ENCODE results near the gene C9orf72. TPM values are rescaled to one million over a fixed set of nuclear protein-coding genes. Genes with fewer than 3 reads are reported as not detected.
A peak's percentile ranks its signal among the peaks of the same experiment; 100 is the strongest.

The C9orf72 gene
- total and polyA plus RNA-seq, 2 of the 4 experiments (the other 2 are of a cell fraction), result 2.0 to 3.4 TPM

DNA sequence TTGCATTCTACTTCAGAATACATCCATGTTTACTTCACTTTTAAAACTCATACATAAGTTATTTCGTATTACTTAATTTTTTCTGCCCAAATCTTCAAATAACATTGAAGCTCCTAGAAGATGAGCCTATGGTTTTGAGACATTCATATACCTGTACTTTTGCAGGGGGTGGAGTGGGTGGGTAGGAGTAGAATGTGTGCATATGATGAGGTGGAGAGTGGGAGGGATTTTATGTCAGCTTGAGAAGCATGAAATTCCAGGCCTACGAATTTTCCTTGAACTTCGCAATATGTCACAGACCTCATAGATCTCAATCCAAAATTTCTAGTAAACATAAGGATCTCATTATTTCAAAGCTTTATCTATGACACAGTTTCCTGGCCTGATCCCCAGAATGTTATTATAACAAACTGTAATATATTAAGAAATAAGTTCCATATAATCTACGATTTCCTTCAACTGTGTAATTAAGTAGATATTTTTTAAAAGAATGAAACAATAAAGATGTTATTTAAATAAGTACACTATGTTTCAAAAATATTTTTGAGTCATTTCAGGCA lies 24.0 kb downstream of the C9orf72 start:
- Histone ChIP-seq H2BK120ac (ENCODE audit: low read depth, low read length) (no peak overlapping the region), H2AK5ac (ENCODE audit: low read depth, low read length) (no peak overlapping the region), H2AK9ac (replicated peaks; ENCODE audit: low read depth, low read length, poor library complexity) (no peak overlapping the region), H3K36me3 (ENCODE audit: control insufficient read depth, insufficient read depth, low read length) (no peaks in the 10 kb centered on the region; the same call in 1 of the 2 replicates), H4K8ac (ENCODE audit: low read depth in 2 of 2, low read length in 2 of 2) (no peak overlapping the region), H3K56ac (ENCODE audit: extremely low read depth, insufficient read depth, low read length) (no peak overlapping the region), H3K79me1 (ENCODE audit: low read depth in 1 of 2, low read length in 2 of 2) (no peaks in the 10 kb centered on the region), H3K27ac (ENCODE audit: insufficient read depth, low read length) (no peak overlapping the region), H2BK20ac (ENCODE audit: low read depth, low read length) (no peak overlapping the region), H3K4me2 (ENCODE audit: low read depth, low read length) (no peak overlapping the region; the same call in 1 of the 2 replicates), H3K14ac (replicated peaks; ENCODE audit: low read depth, low read length) (no peak overlapping the region), H3K9me1 (ENCODE audit: insufficient read depth, low read length) (no peaks in the 10 kb centered on the region), H4K20me1 (ENCODE audit: insufficient read depth, low read length) (no peaks in the 10 kb centered on the region), H4K5ac (ENCODE audit: low read depth, low read length) (no peak overlapping the region), H2BK5ac (ENCODE audit: low read depth, low read length, poor library complexity, severe bottlenecking) (no peak overlapping the region), H3K18ac (ENCODE audit: low read depth, low read length) (no peak overlapping the region), H3K9ac (ENCODE audit: low read depth, low read length) (no peak overlapping the region), H3K4me3 (ENCODE audit: insufficient read depth, low read depth, low read length) (no peak overlapping the region), H2BK15ac (ENCODE audit: low read depth, low read length) (no peak overlapping the region), H2AFZ (replicated peaks; ENCODE audit: low read length, poor library complexity) (no peak overlapping the region), H3K9me3 (ENCODE audit: control insufficient read depth, insufficient read depth, low read length) (no peaks in the 10 kb centered on the region), H3K27me3 (ENCODE audit: control insufficient read depth, insufficient read depth, low read length) (no peaks in the 10 kb centered on the region), H3K4ac (ENCODE audit: low read depth, low read length) (no peak overlapping the region), H3K23ac (ENCODE audit: low read depth, low read length) (no peak overlapping the region), H3K4me1 (ENCODE audit: control insufficient read depth, insufficient read depth, low read length) (peaks cover 2% of the 10 kb centered on the region; the same call in 1 of the 2 replicates), H4K91ac (ENCODE audit: insufficient read depth, low read depth, low read length) (no peak overlapping the region)
- DNase-seq (peak; percentile 36), ATAC-seq (ENCODE audit: low read depth) (0 out of 2 replicates have a peak, but pooled peaks have one; percentile 27)
- intact Hi-C loops (cut with micrococcal nuclease) (loop anchor here (5.0 to 10.0 kb wide), 3 partner anchors 514 to 802 kb away; no protein-coding TSS in a partner anchor), dilution Hi-C loops (cut with HindIII; ENCODE audit: low sequenced_read_pairs, unreplicated experiment) (no loop called here), in situ Hi-C loops (cut with MboI; ENCODE audit: low sequenced_read_pairs) (no loop called here)
- TF ChIP-seq RFX5 (IDR thresholded peaks at IDR 0.05; ENCODE audit: low read depth, low read length), result no peak
- TF ChIP-seq NFE2L2 (IDR thresholded peaks at IDR 0.05; ENCODE audit: low read depth, low read length), result no peak
- no peak for TF ChIP-seq MAFK (IDR thresholded peaks at IDR 0.05; ENCODE audit: low read depth, low read length)
- TF ChIP-seq, protein P1, sequence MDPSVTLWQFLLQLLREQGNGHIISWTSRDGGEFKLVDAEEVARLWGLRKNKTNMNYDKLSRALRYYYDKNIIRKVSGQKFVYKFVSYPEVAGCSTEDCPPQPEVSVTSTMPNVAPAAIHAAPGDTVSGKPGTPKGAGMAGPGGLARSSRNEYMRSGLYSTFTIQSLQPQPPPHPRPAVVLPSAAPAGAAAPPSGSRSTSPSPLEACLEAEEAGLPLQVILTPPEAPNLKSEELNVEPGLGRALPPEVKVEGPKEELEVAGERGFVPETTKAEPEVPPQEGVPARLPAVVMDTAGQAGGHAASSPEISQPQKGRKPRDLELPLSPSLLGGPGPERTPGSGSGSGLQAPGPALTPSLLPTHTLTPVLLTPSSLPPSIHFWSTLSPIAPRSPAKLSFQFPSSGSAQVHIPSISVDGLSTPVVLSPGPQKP (IDR thresholded peaks at IDR 0.05; ENCODE audit: borderline replicate concordance, low read depth, low read length), result no peak
- no peak for TF ChIP-seq SMC3 (IDR thresholded peaks at IDR 0.05; ENCODE audit: low read depth, low read length)
- no peak for TF ChIP-seq CHD1 (IDR thresholded peaks at IDR 0.05; ENCODE audit: low read depth, low read length)
- no peak for TF ChIP-seq MXI1 (IDR thresholded peaks at IDR 0.05; ENCODE audit: borderline replicate concordance, low read depth, low read length)
- TF ChIP-seq CEBPB (IDR thresholded peaks at IDR 0.05; ENCODE audit: low read depth, low read length), result no peak
- TF ChIP-seq FOS (IDR thresholded peaks at IDR 0.05; ENCODE audit: low read depth, low read length), result no peak
- TF ChIP-seq, protein P2, sequence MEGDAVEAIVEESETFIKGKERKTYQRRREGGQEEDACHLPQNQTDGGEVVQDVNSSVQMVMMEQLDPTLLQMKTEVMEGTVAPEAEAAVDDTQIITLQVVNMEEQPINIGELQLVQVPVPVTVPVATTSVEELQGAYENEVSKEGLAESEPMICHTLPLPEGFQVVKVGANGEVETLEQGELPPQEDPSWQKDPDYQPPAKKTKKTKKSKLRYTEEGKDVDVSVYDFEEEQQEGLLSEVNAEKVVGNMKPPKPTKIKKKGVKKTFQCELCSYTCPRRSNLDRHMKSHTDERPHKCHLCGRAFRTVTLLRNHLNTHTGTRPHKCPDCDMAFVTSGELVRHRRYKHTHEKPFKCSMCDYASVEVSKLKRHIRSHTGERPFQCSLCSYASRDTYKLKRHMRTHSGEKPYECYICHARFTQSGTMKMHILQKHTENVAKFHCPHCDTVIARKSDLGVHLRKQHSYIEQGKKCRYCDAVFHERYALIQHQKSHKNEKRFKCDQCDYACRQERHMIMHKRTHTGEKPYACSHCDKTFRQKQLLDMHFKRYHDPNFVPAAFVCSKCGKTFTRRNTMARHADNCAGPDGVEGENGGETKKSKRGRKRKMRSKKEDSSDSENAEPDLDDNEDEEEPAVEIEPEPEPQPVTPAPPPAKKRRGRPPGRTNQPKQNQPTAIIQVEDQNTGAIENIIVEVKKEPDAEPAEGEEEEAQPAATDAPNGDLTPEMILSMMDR (conservative IDR thresholded peaks at IDR 0.05; ENCODE audit: low read depth, low read length), result no peak
- TF ChIP-seq POLR2A (IDR thresholded peaks at IDR 0.05; ENCODE audit: low read depth, low read length), result no peak
- TF ChIP-seq RAD21 (IDR thresholded peaks at IDR 0.05; ENCODE audit: low read length), result no peak
- TF ChIP-seq, protein P3, sequence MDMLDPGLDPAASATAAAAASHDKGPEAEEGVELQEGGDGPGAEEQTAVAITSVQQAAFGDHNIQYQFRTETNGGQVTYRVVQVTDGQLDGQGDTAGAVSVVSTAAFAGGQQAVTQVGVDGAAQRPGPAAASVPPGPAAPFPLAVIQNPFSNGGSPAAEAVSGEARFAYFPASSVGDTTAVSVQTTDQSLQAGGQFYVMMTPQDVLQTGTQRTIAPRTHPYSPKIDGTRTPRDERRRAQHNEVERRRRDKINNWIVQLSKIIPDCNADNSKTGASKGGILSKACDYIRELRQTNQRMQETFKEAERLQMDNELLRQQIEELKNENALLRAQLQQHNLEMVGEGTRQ (IDR thresholded peaks at IDR 0.05; ENCODE audit: low read depth, low read length), result no peak
- no peak for TF ChIP-seq MAZ (IDR thresholded peaks at IDR 0.05; ENCODE audit: borderline replicate concordance, low read depth, low read length)
- TF ChIP-seq RCOR1 (IDR thresholded peaks at IDR 0.05; ENCODE audit: insufficient replicate concordance, low read length), result no peak
- TF ChIP-seq BHLHE40 (IDR thresholded peaks at IDR 0.05; ENCODE audit: low read depth, low read length), result no peak
- POLR2A ChIA-PET (ENCODE audit: unreplicated experiment), result no interaction called here
- no TSS peak for BruUV-seq (replicated peaks)
- WGBS, 2 experiments (ENCODE audit: extremely low coverage in 2 of 2, insufficient read length in 1 of 2), result 100% methylated on average over 1 of the region's 4 CpGs; no CpG with 5 or more reads in 1 of the 2 experiments
- CTCF ChIA-PET, result interaction anchor here (0.8 to 0.9 kb wide), 2 partner anchors 10 to 216 kb away, joined by 3 to 4 read pairs; no protein-coding TSS in a partner anchor
